WTC11 (cell line): ENCODE measurements around the gene MOB3A. TPM values are rescaled to one million over a fixed set of nuclear protein-coding genes. Genes with fewer than 3 reads are reported as not detected.
A peak's percentile ranks its signal among the peaks of the same experiment; 100 is the strongest.

Experiments used
- ATAC-seq: fragments of 200-7000 bp; cut with Tn5 transposase; 2 replicates; pipeline ENCODE4 v1.10.0; 2021; ENCODE audit warnings: mild to moderate bottlenecking, moderate library complexity
- CTCF ChIA-PET: fragments of 300-600 bp; sonication (Branson Sonifier 250); formaldehyde crosslinking; loops from one replicate; lab custom pipeline; 2021; ENCODE audit warnings: antibody characterized with exemption; lab: Charles Lee
- POLR2A ChIA-PET: fragments of 350-600 bp; sonication (Branson Sonifier 250); formaldehyde crosslinking; loops from one replicate; lab custom pipeline; 2021; ENCODE audit warnings: antibody characterized with exemption; lab: Charles Lee
- DNase-seq: peaks from one replicate; pipeline ENCODE4 v3.0.0; 2021; ENCODE audit warnings: low spot score
- H3K27ac Mint-ChIP-seq: 2 replicates; pipeline ENCODE4 v1.8.0; 2021; ENCODE audit warnings: mixed read lengths
- H3K27me3 Mint-ChIP-seq: 2 replicates; pipeline ENCODE4 v1.8.0; 2021; ENCODE audit warnings: low read depth, mild to moderate bottlenecking, moderate library complexity, mixed read lengths
- H3K36me3 Mint-ChIP-seq: 2 replicates; pipeline ENCODE4 v1.8.0; 2021; ENCODE audit warnings: mixed read lengths
- H3K4me1 Mint-ChIP-seq: 2 replicates; pipeline ENCODE4 v1.8.0; 2022; ENCODE audit warnings: mixed read lengths
- H3K4me3 Mint-ChIP-seq: 2 replicates; pipeline ENCODE4 v1.8.0; 2021; ENCODE audit warnings: mild to moderate bottlenecking, moderate library complexity, mixed read lengths
- H3K9me3 Mint-ChIP-seq: 2 replicates; pipeline ENCODE4 v1.8.0; 2021; ENCODE audit warnings: mixed read lengths
- FOXP1 ChIP-seq: sonication (generic); formaldehyde crosslinking; IDR thresholded peaks from 2 replicates; pipeline ENCODE4 v1.8.0; 2022; ENCODE audit warnings: missing genetic modification reagents, mild to moderate bottlenecking, moderate library complexity, borderline replicate concordance
- GABPB1 ChIP-seq: sonication (generic); formaldehyde crosslinking; IDR thresholded peaks from 2 replicates; pipeline ENCODE4 v1.8.1; 2023; ENCODE audit warnings: mild to moderate bottlenecking, missing genetic modification reagents
- HMGA2 ChIP-seq: fragments of 250-450 bp; sonication (Bioruptor Pico); IDR thresholded peaks from 2 replicates; pipeline ENCODE4 v1.4.0; 2021; ENCODE audit warnings: mild to moderate bottlenecking, moderate library complexity
- MXD4 ChIP-seq: fragments of 250-450 bp; sonication (Bioruptor Pico); IDR thresholded peaks from 2 replicates; pipeline ENCODE4 v1.8.0; 2021; ENCODE audit warnings: mild to moderate bottlenecking, moderate library complexity, borderline replicate concordance
- MYBL2 ChIP-seq: sonication (generic); formaldehyde crosslinking; IDR thresholded peaks from 2 replicates; pipeline ENCODE4 v1.8.1; 2023; ENCODE audit warnings: mild to moderate bottlenecking, moderate library complexity, missing genetic modification reagents
- NFATC4 ChIP-seq: fragments of 250-450 bp; sonication (Bioruptor Pico); IDR thresholded peaks from 2 replicates; pipeline ENCODE4 v1.9.0; 2021; ENCODE audit warnings: mild to moderate bottlenecking
- NR2C2 ChIP-seq: sonication (generic); formaldehyde crosslinking; IDR thresholded peaks from 2 replicates; pipeline ENCODE4 v1.8.0; 2022; ENCODE audit warnings: mild to moderate bottlenecking, missing genetic modification reagents
- NR3C1 ChIP-seq: sonication (generic); formaldehyde crosslinking; conservative IDR thresholded peaks from 2 replicates; pipeline ENCODE4 v1.8.1; 2023; ENCODE audit warnings: low read depth, mild to moderate bottlenecking, missing genetic modification reagents
- OVOL2 ChIP-seq: fragments of 250-450 bp; sonication (Bioruptor Pico); IDR thresholded peaks from 2 replicates; pipeline ENCODE4 v1.9.0; 2021; ENCODE audit warnings: mild to moderate bottlenecking, borderline replicate concordance
- TCF7 ChIP-seq: sonication (generic); formaldehyde crosslinking; IDR thresholded peaks from 2 replicates; pipeline ENCODE4 v1.8.0; 2022; ENCODE audit warnings: mild to moderate bottlenecking, low read depth, missing genetic modification reagents, moderate library complexity
- TP53 ChIP-seq: sonication (generic); formaldehyde crosslinking; IDR thresholded peaks from 2 replicates; pipeline ENCODE4 v1.8.1; 2023; ENCODE audit warnings: mild to moderate bottlenecking, missing genetic modification reagents
- ZNF263 ChIP-seq: sonication (generic); formaldehyde crosslinking; IDR thresholded peaks from 2 replicates; pipeline ENCODE4 v1.8.1; 2022; ENCODE audit warnings: low read depth, mild to moderate bottlenecking, moderate library complexity, missing genetic modification reagents
- total RNA-seq: library from RNA; stranded (reverse); gene quantifications from 3 replicates; pipeline ENCODE4 v1.2.3, GENCODE V29; 2021
- TF ChIP-seq, protein P1 (sequence below): sonication (generic); formaldehyde crosslinking; conservative IDR thresholded peaks from 2 replicates; pipeline ENCODE4 v1.8.1; 2023; ENCODE audit warnings: mild to moderate bottlenecking, low read depth, missing genetic modification reagents, moderate library complexity
- TF ChIP-seq, protein P2 (sequence below): fragments of 250-450 bp; sonication (Bioruptor Pico); IDR thresholded peaks from 2 replicates; pipeline ENCODE4 v1.9.0; 2021; ENCODE audit warnings: mild to moderate bottlenecking, borderline replicate concordance
- TF ChIP-seq, protein P3 (sequence below): sonication (generic); formaldehyde crosslinking; IDR thresholded peaks from 2 replicates; pipeline ENCODE4 v1.8.0; 2023; ENCODE audit warnings: mild to moderate bottlenecking, missing genetic modification reagents
- TF ChIP-seq, protein P4 (sequence below): sonication (generic); formaldehyde crosslinking; IDR thresholded peaks from 2 replicates; pipeline ENCODE4 v1.8.1; 2023; ENCODE audit warnings: mild to moderate bottlenecking, missing genetic modification reagents, moderate library complexity
- TF ChIP-seq, protein P5 (sequence below): sonication (generic); formaldehyde crosslinking; IDR thresholded peaks from 2 replicates; pipeline ENCODE4 v1.8.1; 2022; ENCODE audit warnings: mild to moderate bottlenecking, missing genetic modification reagents, moderate library complexity, borderline replicate concordance
- TF ChIP-seq, protein P6 (sequence below): fragments of 250-450 bp; sonication (Bioruptor Pico); conservative IDR thresholded peaks from 2 replicates; pipeline ENCODE4 v1.9.0; 2021; ENCODE audit warnings: mild to moderate bottlenecking

Gene MOB3A
- total RNA-seq, 1 experiment from 2014 or later = 8.1 TPM

DNA sequence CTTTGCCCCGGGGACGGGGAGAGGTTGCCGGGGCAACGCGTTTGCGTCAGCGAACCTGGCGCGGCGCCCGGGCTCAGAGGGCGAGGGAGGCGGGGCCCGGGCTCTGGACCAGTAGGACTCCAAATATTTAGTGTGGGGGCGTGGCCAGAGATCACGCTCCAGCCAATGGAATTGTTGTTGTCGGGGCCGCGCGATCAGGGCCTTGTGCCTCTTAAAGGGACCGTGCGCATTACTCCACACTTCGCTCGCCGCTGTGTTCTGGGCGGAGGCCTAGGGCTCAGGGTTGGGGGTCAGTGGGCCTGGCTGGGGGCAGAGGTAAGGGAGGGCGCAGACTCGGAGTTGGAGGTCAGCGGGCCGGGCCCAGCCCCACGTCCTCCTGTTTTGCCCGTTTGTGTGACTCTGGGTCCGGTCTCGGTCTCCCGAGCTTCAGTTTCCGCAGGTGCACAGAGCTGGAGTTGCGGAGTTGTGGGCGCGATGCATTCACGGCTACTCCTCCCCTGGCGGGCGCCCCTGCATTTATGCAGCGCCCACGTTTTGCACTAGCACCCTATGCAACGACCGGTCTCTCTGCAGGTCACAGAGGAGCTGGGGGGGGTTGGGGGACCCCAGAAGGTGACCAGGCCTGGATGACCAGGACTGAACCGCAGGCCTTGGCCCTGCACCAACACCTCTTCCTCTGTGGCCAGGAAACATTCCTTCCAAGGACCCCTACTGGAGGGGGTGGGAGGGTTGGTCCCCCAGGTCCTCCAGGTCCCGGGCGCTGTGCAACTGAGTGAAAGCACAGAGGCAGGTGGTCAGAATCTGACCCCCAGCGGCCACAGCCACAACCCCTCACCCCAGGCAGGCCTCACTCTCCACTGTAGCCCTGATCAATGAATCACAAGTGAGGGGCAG is 34.4 kb downstream of the MOB3A start (continued):
- TF ChIP-seq, protein P1, sequence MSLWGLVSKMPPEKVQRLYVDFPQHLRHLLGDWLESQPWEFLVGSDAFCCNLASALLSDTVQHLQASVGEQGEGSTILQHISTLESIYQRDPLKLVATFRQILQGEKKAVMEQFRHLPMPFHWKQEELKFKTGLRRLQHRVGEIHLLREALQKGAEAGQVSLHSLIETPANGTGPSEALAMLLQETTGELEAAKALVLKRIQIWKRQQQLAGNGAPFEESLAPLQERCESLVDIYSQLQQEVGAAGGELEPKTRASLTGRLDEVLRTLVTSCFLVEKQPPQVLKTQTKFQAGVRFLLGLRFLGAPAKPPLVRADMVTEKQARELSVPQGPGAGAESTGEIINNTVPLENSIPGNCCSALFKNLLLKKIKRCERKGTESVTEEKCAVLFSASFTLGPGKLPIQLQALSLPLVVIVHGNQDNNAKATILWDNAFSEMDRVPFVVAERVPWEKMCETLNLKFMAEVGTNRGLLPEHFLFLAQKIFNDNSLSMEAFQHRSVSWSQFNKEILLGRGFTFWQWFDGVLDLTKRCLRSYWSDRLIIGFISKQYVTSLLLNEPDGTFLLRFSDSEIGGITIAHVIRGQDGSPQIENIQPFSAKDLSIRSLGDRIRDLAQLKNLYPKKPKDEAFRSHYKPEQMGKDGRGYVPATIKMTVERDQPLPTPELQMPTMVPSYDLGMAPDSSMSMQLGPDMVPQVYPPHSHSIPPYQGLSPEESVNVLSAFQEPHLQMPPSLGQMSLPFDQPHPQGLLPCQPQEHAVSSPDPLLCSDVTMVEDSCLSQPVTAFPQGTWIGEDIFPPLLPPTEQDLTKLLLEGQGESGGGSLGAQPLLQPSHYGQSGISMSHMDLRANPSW = no peak
- TF ChIP-seq, protein P2, sequence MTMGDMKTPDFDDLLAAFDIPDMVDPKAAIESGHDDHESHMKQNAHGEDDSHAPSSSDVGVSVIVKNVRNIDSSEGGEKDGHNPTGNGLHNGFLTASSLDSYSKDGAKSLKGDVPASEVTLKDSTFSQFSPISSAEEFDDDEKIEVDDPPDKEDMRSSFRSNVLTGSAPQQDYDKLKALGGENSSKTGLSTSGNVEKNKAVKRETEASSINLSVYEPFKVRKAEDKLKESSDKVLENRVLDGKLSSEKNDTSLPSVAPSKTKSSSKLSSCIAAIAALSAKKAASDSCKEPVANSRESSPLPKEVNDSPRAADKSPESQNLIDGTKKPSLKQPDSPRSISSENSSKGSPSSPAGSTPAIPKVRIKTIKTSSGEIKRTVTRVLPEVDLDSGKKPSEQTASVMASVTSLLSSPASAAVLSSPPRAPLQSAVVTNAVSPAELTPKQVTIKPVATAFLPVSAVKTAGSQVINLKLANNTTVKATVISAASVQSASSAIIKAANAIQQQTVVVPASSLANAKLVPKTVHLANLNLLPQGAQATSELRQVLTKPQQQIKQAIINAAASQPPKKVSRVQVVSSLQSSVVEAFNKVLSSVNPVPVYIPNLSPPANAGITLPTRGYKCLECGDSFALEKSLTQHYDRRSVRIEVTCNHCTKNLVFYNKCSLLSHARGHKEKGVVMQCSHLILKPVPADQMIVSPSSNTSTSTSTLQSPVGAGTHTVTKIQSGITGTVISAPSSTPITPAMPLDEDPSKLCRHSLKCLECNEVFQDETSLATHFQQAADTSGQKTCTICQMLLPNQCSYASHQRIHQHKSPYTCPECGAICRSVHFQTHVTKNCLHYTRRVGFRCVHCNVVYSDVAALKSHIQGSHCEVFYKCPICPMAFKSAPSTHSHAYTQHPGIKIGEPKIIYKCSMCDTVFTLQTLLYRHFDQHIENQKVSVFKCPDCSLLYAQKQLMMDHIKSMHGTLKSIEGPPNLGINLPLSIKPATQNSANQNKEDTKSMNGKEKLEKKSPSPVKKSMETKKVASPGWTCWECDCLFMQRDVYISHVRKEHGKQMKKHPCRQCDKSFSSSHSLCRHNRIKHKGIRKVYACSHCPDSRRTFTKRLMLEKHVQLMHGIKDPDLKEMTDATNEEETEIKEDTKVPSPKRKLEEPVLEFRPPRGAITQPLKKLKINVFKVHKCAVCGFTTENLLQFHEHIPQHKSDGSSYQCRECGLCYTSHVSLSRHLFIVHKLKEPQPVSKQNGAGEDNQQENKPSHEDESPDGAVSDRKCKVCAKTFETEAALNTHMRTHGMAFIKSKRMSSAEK (CRISPR knock-in tag) = no peak
- no peak for TF ChIP-seq ZNF263
- TF ChIP-seq, all 79 proteins: peak for 5

DNA sequence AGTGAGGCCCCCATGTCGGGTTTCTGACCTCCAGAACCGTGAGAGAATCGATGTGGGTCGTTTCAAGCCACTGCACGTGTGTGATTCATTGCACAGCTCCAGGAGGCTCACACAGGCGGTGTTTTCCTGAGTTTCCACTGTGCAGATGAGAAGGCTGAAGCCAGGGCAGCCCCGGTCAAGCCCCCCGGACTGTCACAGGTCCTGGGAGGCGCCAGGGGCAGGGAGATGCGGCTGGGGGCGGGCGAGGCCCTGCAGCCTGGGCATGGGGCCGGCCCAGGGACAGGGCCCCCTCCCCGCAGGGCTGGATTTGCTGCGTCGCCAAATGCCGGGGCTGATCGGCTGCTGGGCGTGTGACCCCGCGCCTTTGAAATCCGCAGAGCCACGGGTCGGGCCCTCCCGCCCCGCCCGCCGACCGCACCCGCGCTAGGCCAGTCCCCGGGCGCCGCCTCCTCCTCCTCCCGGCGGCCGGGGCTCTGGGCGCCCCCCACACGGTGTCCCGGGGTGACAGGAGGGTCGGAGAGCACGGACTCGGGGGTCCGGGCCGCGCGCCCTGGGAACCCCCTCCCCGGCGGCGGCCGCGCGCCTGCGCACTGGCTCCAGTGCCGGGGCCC is 35.1 kb downstream of the MOB3A start:
- peak; percentile 68 for DNase-seq
- TF ChIP-seq NFATC4 (CRISPR knock-in tag) (no peak), NR3C1 (no peak), GABPB1 (CRISPR knock-in tag) (peak; percentile 3; the same call in 1 of the 2 replicates), TCF7 (CRISPR knock-in tag) (no peak), TP53 (CRISPR knock-in tag) (no peak), MXD4 (CRISPR knock-in tag) (no peak), OVOL2 (CRISPR knock-in tag) (no peak), HMGA2 (no peak), MYBL2 (CRISPR knock-in tag) (no peak), FOXP1 (CRISPR knock-in tag) (0 out of 2 replicates have a peak, but pooled peaks have one; percentile 8), NR2C2 (CRISPR knock-in tag) (no peak)
- TF ChIP-seq, protein P3, sequence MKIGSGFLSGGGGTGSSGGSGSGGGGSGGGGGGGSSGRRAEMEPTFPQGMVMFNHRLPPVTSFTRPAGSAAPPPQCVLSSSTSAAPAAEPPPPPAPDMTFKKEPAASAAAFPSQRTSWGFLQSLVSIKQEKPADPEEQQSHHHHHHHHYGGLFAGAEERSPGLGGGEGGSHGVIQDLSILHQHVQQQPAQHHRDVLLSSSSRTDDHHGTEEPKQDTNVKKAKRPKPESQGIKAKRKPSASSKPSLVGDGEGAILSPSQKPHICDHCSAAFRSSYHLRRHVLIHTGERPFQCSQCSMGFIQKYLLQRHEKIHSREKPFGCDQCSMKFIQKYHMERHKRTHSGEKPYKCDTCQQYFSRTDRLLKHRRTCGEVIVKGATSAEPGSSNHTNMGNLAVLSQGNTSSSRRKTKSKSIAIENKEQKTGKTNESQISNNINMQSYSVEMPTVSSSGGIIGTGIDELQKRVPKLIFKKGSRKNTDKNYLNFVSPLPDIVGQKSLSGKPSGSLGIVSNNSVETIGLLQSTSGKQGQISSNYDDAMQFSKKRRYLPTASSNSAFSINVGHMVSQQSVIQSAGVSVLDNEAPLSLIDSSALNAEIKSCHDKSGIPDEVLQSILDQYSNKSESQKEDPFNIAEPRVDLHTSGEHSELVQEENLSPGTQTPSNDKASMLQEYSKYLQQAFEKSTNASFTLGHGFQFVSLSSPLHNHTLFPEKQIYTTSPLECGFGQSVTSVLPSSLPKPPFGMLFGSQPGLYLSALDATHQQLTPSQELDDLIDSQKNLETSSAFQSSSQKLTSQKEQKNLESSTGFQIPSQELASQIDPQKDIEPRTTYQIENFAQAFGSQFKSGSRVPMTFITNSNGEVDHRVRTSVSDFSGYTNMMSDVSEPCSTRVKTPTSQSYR (CRISPR knock-in tag) = no peak
- TF ChIP-seq, protein P4, sequence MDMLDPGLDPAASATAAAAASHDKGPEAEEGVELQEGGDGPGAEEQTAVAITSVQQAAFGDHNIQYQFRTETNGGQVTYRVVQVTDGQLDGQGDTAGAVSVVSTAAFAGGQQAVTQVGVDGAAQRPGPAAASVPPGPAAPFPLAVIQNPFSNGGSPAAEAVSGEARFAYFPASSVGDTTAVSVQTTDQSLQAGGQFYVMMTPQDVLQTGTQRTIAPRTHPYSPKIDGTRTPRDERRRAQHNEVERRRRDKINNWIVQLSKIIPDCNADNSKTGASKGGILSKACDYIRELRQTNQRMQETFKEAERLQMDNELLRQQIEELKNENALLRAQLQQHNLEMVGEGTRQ (CRISPR knock-in tag) = no peak
- TF ChIP-seq, protein P5, sequence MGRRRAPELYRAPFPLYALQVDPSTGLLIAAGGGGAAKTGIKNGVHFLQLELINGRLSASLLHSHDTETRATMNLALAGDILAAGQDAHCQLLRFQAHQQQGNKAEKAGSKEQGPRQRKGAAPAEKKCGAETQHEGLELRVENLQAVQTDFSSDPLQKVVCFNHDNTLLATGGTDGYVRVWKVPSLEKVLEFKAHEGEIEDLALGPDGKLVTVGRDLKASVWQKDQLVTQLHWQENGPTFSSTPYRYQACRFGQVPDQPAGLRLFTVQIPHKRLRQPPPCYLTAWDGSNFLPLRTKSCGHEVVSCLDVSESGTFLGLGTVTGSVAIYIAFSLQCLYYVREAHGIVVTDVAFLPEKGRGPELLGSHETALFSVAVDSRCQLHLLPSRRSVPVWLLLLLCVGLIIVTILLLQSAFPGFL (CRISPR knock-in tag) = peak; percentile 72; the same call in 1 of the 2 replicates
- TF ChIP-seq, protein P6, sequence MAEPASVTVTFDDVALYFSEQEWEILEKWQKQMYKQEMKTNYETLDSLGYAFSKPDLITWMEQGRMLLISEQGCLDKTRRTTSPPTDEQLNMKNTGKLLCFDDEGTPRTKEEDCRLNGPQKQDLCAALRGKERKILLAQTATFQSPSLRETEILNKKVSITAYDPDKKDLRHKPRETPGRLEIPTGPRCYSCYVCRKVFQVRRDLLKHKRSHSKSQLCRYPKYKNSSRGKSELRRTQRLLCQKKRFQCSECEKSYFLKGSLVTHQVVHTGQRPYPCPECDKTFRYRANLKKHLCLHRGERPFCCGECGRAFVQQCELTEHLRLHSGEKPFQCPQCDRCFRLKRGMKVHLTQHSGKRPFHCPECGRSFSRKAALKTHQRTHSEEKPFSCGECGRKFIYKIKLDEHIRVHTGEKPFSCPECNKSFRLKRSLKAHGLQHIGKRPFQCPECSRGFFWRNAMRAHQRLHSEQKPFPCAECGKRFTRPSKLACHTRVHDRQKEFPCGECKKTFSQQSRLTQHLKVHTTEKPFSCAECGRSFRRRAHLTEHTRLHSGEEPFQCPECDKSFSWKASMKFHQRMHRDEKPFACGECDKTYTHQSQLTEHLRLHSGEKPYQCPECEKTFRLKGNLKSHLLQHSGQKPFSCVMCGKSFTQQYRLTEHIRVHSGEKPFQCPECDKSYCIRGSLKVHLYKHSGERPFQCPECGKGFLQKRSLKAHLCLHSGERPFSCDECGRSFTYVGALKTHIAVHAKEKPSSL (CRISPR knock-in tag) = no peak

More for the DNA sequence above, 35.1 kb downstream of the MOB3A start:
- POLR2A ChIA-PET = interaction anchor here (1.6 kb wide), 1 partner anchor 10 kb away, joined by 5 read pairs; the partner anchor contains the start of gene MKNK2
- H3K4me3 Mint-ChIP-seq = peak overlapping the region; percentile 81
- H3K36me3 Mint-ChIP-seq = no peaks in the 10 kb centered on the region
- CTCF ChIA-PET = interaction anchor here (0.7 to 1.1 kb wide), 5 partner anchors 9 to 131 kb away, joined by 3 to 5 read pairs (median 5); no protein-coding TSS in a partner anchor
- H3K27me3 Mint-ChIP-seq = no peaks in the 10 kb centered on the region
- H3K9me3 Mint-ChIP-seq = no peaks in the 10 kb centered on the region
- peaks cover 30% of the 10 kb centered on the region for H3K4me1 Mint-ChIP-seq
- peak overlapping the region; percentile 96 for H3K27ac Mint-ChIP-seq
- peak; percentile 33 for ATAC-seq
